Stimulated activated naive CD8-positive, alpha-beta T cell treated with anti-CD3 and anti-CD28 coated beads, Interleukin-15, Interleukin-2, amounts not matched to agents 100 U/mL and 50 U/mL, for 24 hours (primary cell): ENCODE measurements around the gene MPDZ.

Source experiments
- ATAC-seq: fragments of 150-1000 bp; cut with Tn5 transposase; one replicate; pipeline ENCODE4 v1.10.0; 2021
- DNase-seq: peaks from one replicate; pipeline ENCODE4 v3.0.0; 2021

The MPDZ gene

DNA sequence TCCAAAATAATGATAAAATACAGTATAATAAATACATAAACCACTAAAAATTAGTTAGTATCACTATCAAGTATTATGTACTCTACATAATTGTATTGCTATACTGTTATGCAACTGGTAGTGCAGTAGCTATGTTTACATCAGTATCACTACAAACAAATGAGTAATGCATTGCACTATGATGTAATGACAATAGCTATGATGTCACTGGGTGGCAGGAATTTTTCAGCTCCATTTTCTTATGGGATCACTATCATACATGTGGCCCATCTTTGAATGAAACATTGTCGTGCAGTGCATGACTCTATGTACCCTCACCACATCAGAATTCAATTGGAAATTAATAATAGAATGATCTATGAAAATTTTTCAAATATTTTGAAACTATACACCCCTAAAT lies 201.3 kb downstream of the MPDZ start:
- no peak for DNase-seq
- ATAC-seq, result no peak

DNA sequence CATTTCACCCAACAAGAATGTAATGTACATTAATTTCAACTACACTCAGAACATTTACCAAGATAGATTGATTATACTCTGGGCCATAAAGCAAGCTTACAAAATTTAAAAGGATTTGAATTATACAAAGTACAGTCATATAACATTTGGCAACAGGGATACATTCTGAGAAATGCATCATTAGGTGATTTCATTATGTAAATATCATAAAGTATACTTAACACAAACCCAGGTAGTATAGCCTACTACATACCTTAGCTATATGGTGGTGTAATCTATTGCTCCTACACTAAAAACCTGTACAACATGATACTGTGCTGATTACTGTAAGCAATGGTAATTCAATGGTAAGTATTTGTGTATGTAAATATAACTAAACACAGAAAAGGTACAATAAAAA lies 202.9 kb downstream of the MPDZ start:
- ATAC-seq (no peak), DNase-seq (no peak)

DNA sequence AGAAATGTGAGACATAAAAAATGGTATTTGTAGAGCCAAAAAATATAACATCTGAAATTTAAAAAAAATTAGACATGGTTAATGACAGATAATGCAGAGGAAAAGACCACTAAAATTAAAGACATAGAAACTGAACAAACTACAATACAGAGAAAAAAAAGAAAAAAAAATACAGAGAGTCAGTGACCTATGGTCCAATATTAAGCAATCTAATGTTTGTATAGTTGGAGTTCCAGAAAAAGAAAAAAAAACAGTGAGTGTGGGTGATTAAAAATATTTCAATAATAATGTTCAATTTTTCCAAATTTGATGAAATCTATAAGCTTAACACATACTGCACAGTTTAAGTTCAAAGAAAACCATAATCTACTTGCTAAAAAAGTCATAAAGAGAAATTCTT lies 207.6 kb downstream of the MPDZ start:
- no peak for ATAC-seq
- DNase-seq, result no peak

DNA sequence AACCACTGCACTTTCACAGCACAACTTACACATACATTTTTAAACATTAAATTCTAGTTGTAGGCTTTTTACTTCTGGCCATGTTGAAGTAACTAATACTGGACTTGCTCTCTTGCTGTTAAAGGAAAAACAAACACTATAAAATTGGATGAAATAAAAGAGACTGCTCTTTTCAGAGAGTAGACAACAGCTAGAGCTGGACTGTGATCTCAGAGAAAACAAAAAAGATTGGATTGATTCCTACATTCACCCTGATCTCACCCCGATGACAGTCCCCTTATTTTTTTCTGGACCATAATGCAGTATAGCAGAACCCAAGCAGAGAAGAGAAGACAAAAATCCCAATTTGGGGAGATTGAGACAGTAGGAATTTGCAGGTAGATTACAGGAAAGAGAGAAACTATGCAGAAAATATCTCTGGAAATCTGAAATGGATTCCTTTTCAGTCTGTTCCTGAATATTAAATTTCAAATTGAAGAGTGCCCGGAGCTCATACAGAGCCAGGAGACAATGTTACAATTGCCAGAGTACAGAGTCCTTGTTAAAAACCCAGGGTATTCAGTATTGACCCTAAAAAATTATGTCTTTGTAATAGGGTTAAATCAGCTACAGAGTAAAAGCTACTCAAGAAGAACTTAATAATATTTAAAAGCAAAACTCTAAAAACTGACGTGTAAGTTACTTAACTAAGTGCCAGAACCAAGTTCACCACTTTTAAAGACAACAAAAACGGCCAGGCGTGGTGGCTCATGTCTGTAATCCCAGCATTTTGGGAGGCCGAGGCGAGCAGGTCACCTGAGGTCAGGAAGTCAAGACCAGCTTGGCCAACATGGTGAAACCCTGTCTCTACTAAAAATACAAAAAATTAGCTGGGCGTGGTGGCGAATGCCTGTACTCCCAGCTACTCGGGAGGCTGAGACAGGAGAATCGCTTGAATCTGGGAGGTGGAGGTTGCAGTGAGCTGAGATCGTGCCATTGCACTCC lies 208.6 kb downstream of the MPDZ start:
- no peak for DNase-seq
- no peak for ATAC-seq

DNA sequence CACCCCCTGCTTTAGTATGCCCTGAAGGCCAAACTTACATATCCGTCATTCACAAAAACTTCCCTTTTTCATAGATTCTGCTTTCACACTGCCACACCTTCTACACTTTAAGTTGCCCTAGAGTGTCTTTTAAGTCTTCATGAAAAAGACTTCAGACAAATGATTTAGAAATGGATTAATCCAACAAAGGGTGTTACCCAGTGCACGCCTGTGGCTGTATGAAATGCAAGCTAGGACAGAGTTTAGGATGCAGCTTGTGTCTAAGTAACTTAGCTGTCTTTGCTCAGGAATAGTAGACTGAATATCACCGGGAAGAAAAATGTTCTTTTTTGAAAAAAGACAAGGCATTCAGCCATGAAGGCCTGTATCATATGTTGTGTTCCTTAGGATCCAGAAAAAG lies 210.0 kb downstream of the MPDZ start:
- ATAC-seq (no peak), DNase-seq (no peak)

DNA sequence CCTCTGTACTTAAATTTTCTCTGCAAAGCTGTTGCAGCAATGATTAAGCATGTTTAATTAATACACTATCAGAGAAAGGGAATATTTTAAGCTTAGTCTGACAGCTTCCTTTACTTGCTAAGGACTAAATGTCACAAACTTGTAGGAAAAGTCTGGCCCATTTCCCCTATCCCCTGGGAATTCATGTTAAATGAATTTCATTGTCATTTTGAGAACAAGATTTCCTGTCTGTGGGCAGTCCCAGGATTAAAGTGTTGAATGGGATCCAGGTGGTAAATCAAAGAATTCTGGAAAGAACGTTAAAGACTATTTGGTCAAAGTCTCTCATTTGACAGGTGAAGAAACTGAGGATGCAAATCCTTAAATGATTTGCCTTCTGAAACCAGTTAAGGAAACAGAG lies 214.8 kb downstream of the MPDZ start:
- no peak for ATAC-seq
- DNase-seq, result no peak

DNA sequence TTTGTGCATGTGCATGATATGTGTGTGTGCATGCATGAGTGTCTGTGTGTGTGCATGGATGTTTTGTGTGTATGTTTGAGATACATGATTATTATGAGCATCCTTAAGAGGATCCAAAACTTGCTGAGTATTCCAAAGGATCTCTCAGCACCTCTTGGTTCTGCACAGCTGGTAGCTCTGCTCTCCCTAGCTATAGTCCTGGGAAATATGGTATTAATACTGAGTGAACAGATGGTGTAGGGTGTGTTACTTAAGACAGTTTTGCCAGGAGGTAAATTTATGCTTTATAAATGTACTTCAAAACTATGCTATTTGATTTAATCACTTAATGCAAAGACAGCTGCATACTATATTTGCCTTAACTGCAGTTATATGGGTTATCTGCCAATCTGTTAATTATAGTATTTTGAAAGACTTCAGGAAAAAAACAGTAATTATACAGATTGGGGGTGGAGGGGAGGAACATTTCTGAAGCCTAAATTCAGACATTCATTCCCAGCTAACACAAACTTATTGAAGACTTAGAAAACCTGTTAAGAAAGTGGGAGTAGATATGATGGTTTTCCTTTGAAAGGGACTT lies 215.5 kb downstream of the MPDZ start:
- no peak for ATAC-seq

DNA sequence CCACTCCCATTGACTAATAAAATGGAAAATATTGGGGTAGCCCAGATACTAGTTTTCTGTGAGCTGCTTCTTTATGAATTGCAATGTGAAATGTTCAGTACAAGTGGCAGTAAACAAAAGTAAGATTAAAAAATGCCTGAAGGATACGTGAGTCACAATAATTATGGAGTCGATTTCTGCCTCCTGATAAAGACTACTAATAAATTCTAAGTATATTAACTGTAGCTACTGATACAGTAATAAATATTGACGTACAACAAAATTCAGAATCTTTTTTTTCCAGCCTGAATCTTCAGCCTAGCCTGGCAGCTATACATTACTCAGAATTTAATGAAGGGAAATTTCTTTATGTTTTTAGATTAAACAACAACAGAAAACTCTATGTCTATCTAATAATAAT lies 218.1 kb downstream of the MPDZ start:
- ATAC-seq, result no peak
- no peak for DNase-seq

More for the DNA sequence above, 215.5 kb downstream of the MPDZ start:
- DNase-seq, result no peak
